ENCODE data around the gene YTHDF2. TPM values are rescaled to one million over a fixed set of nuclear protein-coding genes. Genes with fewer than 3 reads are reported as not detected.

Gene YTHDF2
- total RNA-seq, 1 donor from 2014 or later = 32.1 TPM

DNA sequence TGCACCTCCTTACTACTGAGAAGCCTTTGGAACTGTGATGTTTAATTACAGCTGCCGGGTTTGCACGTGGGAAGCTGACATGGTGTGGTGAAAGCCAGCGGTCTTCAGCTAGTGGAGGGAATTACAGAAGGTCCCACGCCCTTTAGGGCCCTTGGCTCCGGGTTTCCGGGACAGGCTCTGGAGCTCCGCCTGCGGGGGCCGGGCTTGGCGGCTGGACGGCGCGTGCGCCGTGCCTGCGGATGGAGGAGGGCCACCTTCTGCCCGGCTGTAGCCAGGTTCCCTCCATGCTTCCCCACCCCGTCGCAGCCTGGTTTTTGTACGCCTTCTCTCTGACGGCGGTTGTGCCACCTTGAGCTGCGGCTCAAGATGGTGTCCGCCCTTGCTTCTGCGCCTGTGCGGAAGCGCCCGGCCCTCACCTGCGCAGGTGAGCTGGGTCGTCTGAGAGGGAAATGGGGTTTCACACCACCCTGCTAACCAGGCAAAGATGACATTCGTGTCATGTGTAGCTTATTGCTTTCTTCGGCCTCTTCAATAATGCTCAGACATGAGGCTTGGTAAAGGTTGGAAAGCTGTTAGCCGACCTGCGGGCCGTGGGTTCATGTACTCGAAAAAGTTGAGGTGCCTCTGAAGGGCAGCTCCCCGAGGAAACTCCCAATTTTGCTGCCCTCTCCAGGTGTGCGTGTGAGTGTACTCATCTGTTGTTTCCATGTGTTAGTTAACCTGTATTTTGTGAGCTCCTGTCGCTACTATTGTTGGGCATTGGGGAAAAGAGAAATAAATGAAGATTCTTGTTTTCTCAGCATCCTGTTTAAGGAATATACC, 38.6 kb downstream of the YTHDF2 start:
- H3K4me3 ChIP-seq = peak overlapping the region; percentile 64
- intact Hi-C loops (cut with micrococcal nuclease) = no loop called here
- TF ChIP-seq, protein P1, sequence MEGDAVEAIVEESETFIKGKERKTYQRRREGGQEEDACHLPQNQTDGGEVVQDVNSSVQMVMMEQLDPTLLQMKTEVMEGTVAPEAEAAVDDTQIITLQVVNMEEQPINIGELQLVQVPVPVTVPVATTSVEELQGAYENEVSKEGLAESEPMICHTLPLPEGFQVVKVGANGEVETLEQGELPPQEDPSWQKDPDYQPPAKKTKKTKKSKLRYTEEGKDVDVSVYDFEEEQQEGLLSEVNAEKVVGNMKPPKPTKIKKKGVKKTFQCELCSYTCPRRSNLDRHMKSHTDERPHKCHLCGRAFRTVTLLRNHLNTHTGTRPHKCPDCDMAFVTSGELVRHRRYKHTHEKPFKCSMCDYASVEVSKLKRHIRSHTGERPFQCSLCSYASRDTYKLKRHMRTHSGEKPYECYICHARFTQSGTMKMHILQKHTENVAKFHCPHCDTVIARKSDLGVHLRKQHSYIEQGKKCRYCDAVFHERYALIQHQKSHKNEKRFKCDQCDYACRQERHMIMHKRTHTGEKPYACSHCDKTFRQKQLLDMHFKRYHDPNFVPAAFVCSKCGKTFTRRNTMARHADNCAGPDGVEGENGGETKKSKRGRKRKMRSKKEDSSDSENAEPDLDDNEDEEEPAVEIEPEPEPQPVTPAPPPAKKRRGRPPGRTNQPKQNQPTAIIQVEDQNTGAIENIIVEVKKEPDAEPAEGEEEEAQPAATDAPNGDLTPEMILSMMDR (IDR thresholded peaks at IDR 0.05; ENCODE audit: borderline replicate concordance) = peak; percentile 8
- H3K4me1 ChIP-seq = peaks cover 12% of the 10 kb centered on the region
- no peaks in the 10 kb centered on the region for H3K9me3 ChIP-seq (replicated peaks)
- peaks cover 7% of the 10 kb centered on the region for H3K36me3 ChIP-seq
- H3K27me3 ChIP-seq (ENCODE audit: low read depth) = no peaks in the 10 kb centered on the region
- DNase-seq = peak; percentile 80
- peak overlapping the region; percentile 46 for H3K27ac ChIP-seq (replicated peaks)

DNA sequence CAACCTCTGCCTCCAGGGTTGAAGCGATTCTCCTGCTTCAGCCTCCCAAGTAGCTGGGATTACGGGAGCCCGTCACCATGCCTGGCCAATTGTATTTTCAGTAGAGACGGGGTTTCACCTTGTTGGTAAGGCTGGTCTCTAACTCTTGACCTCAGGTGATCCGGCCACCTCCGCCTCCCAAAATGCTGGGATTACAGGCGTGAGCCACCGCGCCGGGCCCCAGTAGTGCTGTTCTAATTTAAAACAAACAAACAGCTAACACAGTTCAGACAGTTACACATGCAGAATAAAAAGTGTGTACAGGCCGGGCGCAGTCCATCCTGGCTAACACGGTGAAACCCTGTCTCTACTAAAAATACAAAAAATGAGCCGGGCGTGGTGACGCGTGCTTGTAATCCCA, 39.6 kb downstream of the YTHDF2 start:
- H3K9me3 ChIP-seq (replicated peaks) = no peaks in the 10 kb centered on the region
- TF ChIP-seq, protein P1 (IDR thresholded peaks at IDR 0.05; ENCODE audit: borderline replicate concordance) = no peak

DNA sequence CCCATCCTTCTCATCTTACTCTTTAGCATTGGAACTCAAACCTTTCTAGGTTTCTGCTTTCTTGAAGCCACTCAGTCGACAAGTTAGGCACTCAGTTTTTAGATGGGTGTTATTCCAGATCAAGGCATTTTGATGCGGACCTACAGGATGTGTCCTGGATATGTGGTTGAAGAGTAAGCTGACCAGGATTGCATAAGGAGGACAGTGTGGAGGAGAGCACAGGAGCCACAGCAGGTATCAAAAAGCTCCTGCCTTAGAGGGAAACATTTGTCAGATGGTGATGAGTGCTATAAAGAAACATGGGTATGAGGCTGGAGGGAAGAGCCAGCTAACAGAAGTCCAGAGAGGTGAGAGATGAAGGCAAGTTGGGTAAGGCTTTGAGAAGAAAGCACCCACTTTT, 41.3 kb downstream of the YTHDF2 start:
- no peak overlapping the region for H3K27ac ChIP-seq (replicated peaks)
- H3K9me3 ChIP-seq (replicated peaks) = no peaks in the 10 kb centered on the region
- H3K4me1 ChIP-seq = peaks cover 12% of the 10 kb centered on the region
- intact Hi-C loops (cut with micrococcal nuclease) = no loop called here
- no peak for DNase-seq
- TF ChIP-seq, protein P1 (IDR thresholded peaks at IDR 0.05; ENCODE audit: borderline replicate concordance) = no peak
- peaks cover 5% of the 10 kb centered on the region for H3K36me3 ChIP-seq
- no peaks in the 10 kb centered on the region for H3K27me3 ChIP-seq (ENCODE audit: low read depth)
- H3K4me3 ChIP-seq = no peak overlapping the region

More for the DNA sequence above, 39.6 kb downstream of the YTHDF2 start:
- no peak overlapping the region for H3K27ac ChIP-seq (replicated peaks)
- peaks cover 5% of the 10 kb centered on the region for H3K36me3 ChIP-seq
- DNase-seq = no peak
- intact Hi-C loops (cut with micrococcal nuclease) = no loop called here
- peaks cover 12% of the 10 kb centered on the region for H3K4me1 ChIP-seq
- H3K27me3 ChIP-seq (ENCODE audit: low read depth) = no peaks in the 10 kb centered on the region
- H3K4me3 ChIP-seq = no peak overlapping the region

DNA sequence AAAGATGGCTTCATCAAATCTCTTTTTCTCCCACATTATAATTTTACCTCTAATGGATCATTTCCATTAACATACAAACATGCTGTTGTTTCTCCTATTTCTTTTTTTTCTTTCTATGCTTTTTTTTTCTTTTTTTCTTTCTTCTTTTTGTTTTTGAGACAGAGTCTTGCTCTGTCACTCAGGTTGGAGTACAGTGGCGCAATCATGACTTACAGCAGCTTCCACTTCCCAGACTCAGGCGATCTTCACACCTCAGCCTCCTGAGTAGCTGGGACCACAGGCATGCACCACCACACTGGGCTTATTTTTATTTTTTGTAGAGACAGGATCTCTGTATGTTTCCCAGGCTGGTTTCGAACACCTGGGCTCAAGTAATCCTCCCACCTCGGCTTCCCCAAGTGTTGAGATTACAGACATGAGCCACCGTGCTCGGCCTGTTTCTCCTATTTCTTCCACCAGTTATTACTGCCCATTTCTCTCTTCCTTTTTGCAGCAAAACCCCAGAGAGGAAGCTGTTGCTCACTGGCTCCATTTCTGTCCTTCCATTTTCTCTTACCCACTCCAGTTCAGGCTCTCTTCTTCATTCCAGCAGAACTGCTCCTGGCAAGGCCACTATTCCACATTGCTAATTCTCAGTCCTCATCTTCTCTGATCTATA, 43.1 kb downstream of the YTHDF2 start:
- Histone ChIP-seq H3K36me3 (no peaks in the 10 kb centered on the region), H3K27ac (replicated peaks) (no peak overlapping the region), H3K9me3 (replicated peaks) (no peaks in the 10 kb centered on the region), H3K27me3 (ENCODE audit: low read depth) (no peaks in the 10 kb centered on the region), H3K4me1 (peaks cover 6% of the 10 kb centered on the region), H3K4me3 (no peak overlapping the region)
- intact Hi-C loops (cut with micrococcal nuclease) = loop anchor here (5.0 kb wide), 1 partner anchor 97 kb away; no protein-coding TSS in a partner anchor
- no peak for DNase-seq
- TF ChIP-seq, protein P1 (IDR thresholded peaks at IDR 0.05; ENCODE audit: borderline replicate concordance) = no peak

DNA sequence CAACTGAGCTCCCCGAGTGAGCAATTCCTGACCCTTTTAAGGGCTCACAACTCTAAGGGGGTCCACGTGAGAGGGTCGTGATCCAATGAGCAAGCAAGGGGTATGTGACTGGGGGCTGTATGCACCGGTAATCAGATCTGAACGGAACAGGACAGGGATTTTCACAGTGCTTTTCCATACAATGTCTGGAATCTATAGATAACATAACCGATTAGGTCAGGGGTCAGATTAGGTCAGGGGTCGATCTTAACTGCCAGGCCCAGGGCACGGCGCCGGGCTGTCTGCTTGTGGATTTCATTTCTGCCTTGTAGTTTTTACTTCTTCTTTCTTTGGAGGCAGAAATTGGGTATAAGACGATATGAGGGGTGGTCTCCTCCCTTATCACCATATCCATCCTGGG, 44.6 kb downstream of the YTHDF2 start:
- H3K4me3 ChIP-seq = no peak overlapping the region
- TF ChIP-seq, protein P1 (IDR thresholded peaks at IDR 0.05; ENCODE audit: borderline replicate concordance) = no peak
- no peaks in the 10 kb centered on the region for H3K9me3 ChIP-seq (replicated peaks)
- no peaks in the 10 kb centered on the region for H3K36me3 ChIP-seq
- no peak for DNase-seq
- no peak overlapping the region for H3K27ac ChIP-seq (replicated peaks)
- peaks cover 4% of the 10 kb centered on the region for H3K4me1 ChIP-seq
- intact Hi-C loops (cut with micrococcal nuclease) = loop anchor here (5.0 kb wide), 1 partner anchor 96 kb away; no protein-coding TSS in a partner anchor
- H3K27me3 ChIP-seq (ENCODE audit: low read depth) = no peaks in the 10 kb centered on the region
